ENCODE measurements around the gene LTF.
A peak's percentile ranks its signal among the peaks of the same experiment; 100 is the strongest.

Gene LTF

GRCh38 chr3:46490338-46491084 lies 25.8 kb upstream of the LTF start:
- no peak for DNase-seq

GRCh38 chr3:46489875-46490274 lies 25.2 kb upstream of the LTF start:
- no peak for DNase-seq

- DNase-seq, result no peak
Observed at GRCh38 chr3:46489381-46489780, 24.7 kb upstream of the LTF start.

- peak; percentile 92 for DNase-seq
Observed at GRCh38 chr3:46488735-46489361, 24.1 kb upstream of the LTF start.

GRCh38 chr3:46485779-46486175 lies 21.1 kb upstream of the LTF start:
- DNase-seq, result no peak

GRCh38 chr3:46484911-46485778 lies 20.4 kb upstream of the LTF start:
- no peak for DNase-seq

GRCh38 chr3:46484388-46484787 lies 19.7 kb upstream of the LTF start:
- DNase-seq, result no peak

- DNase-seq, result no peak
Observed at GRCh38 chr3:46483825-46484224, 19.1 kb upstream of the LTF start.

GRCh38 chr3:46482632-46483350 lies 18.1 kb upstream of the LTF start:
- no peak for DNase-seq

- no peak for DNase-seq
Observed at GRCh38 chr3:46481636-46482035, 16.9 kb upstream of the LTF start.

- no peak for DNase-seq
Observed at GRCh38 chr3:46480491-46481195, 15.9 kb upstream of the LTF start.

GRCh38 chr3:46479696-46480095 lies 15.0 kb upstream of the LTF start:
- no peak for DNase-seq

- no peak for DNase-seq
Observed at GRCh38 chr3:46479021-46479420, 14.3 kb upstream of the LTF start.

GRCh38 chr3:46478341-46478740 lies 13.6 kb upstream of the LTF start:
- DNase-seq, result no peak

GRCh38 chr3:46477756-46478155 lies 13.1 kb upstream of the LTF start:
- no peak for DNase-seq

GRCh38 chr3:46477145-46477544 lies 12.4 kb upstream of the LTF start:
- no peak for DNase-seq

- no peak for DNase-seq
Observed at GRCh38 chr3:46472736-46473135, 8.0 kb upstream of the LTF start.

- DNase-seq, result no peak
Observed at GRCh38 chr3:46471371-46471914, 6.7 kb upstream of the LTF start.

GRCh38 chr3:46470831-46471230 lies 6.1 kb upstream of the LTF start:
- no peak for DNase-seq

- no peak for DNase-seq
Observed at GRCh38 chr3:46469680-46470357, 5.1 kb upstream of the LTF start.

- DNase-seq, result no peak
Observed at GRCh38 chr3:46468753-46469600, 4.3 kb upstream of the LTF start.

Data from activated T-cell treated with anti-CD3 and anti-CD28 coated beads for 4 hours (primary cell).